Endothelial cell of umbilical vein (primary cell): ENCODE results near the gene TMEM174. TPM values are rescaled to one million over a fixed set of nuclear protein-coding genes. Genes with fewer than 3 reads are reported as not detected.
A peak's percentile ranks its signal among the peaks of the same experiment; 100 is the strongest.

ENCODE experiments used
- BruUV-seq: library from RNA; stranded (reverse); fragments of 400-500 nt; replicated peaks from 2 replicates; lab custom pipeline; 2021; lab: Mats Ljungman, UMichigan
- CTCF ChIA-PET: fragments of 300-600, 350-600 bp; sonication (Branson Sonifier 250); formaldehyde crosslinking; loops from one replicate; lab custom pipeline; 2021; ENCODE audit warnings: antibody characterized with exemption, inconsistent platforms; lab: Charles Lee
- POLR2A ChIA-PET: fragments of 300-600, 350-600 bp; sonication (Branson Sonifier 250); formaldehyde crosslinking; loops from one replicate; lab custom pipeline; 2021; ENCODE audit warnings: antibody characterized with exemption, inconsistent platforms; lab: Charles Lee
- DNase-seq: peaks from one replicate; pipeline ENCODE4 v3.0.0-alpha.2; 2011; ENCODE audit warnings: low read depth, low spot score
- FAIRE-seq: peaks from 2 replicates; lab custom pipeline; 2011; peaks lifted over from hg19 to GRCh38; lab: Jason Lieb, UNC
- H2AFZ ChIP-seq: 2 replicates; pipeline ENCODE4 v1.6.0; 2012; ENCODE audit warnings: low read depth, low read length, control low read depth, inconsistent platforms
- H3K27ac ChIP-seq: 2 replicates; pipeline ENCODE4 v1.5.1; 2011; ENCODE audit warnings: low read depth, mild to moderate bottlenecking, control low read depth, low read length, moderate library complexity; ENCODE audit not compliant: insufficient read depth
- H3K27me3 ChIP-seq, 2 experiments: 2 replicates each; pipeline versions ENCODE4 v1.6.0 to v1.6.1; 2011; ENCODE audit warnings: low read length in 2 of 2, mixed read lengths in 1 of 2; ENCODE audit not compliant: control insufficient read depth in 2 of 2, insufficient read depth in 2 of 2
- H3K36me3 ChIP-seq, 2 experiments: 2 replicates in 1 of 2; 3 replicates in 1 of 2; pipeline ENCODE4 v1.5.1; 2011; ENCODE audit warnings: low read length in 2 of 2, mild to moderate bottlenecking in 1 of 2, moderate library complexity in 1 of 2; ENCODE audit not compliant: control insufficient read depth in 2 of 2, insufficient read depth in 2 of 2; ENCODE audit errors: extremely low read depth in 1 of 2
- H3K4me1 ChIP-seq: 3 replicates; pipeline ENCODE4 v1.5.1; 2011; ENCODE audit warnings: mild to moderate bottlenecking, low read length; ENCODE audit not compliant: control insufficient read depth, insufficient read depth; ENCODE audit errors: extremely low read depth
- H3K4me2 ChIP-seq: 2 replicates; pipeline ENCODE4 v1.6.1; 2011; ENCODE audit warnings: low read length, control low read depth, mixed read lengths; ENCODE audit not compliant: insufficient read depth
- H3K4me3 ChIP-seq, 3 experiments: fragments of 200-600 bp in 1 of 3; sonication (generic), shearing (Covaris generic) in 1 of 3; replicated peaks in 1 of 3; 2 replicates each; pipeline ENCODE4 v1.5.1; 2011 to 2016; ENCODE audit warnings: control low read depth in 3 of 3, low read length in 3 of 3, mild to moderate bottlenecking in 2 of 3, inconsistent platforms in 1 of 3, low read depth in 1 of 3, moderate library complexity in 1 of 3; ENCODE audit not compliant: insufficient read depth in 1 of 3
- H3K79me2 ChIP-seq: 2 replicates; pipeline ENCODE4 v1.6.0; 2012; ENCODE audit warnings: low read length, inconsistent platforms; ENCODE audit not compliant: control insufficient read depth, insufficient read depth
- H3K9ac ChIP-seq: replicated peaks from 2 replicates; pipeline ENCODE3; 2011; ENCODE audit warnings: low read length, control low read depth; ENCODE audit not compliant: insufficient read depth; ENCODE audit errors: extremely low read depth
- H3K9me1 ChIP-seq: replicated peaks from 3 replicates; pipeline ENCODE4 v1.6.0; 2011; ENCODE audit warnings: mild to moderate bottlenecking, low read length; ENCODE audit not compliant: control insufficient read depth, insufficient read depth; ENCODE audit errors: extremely low read depth
- H3K9me3 ChIP-seq: replicated peaks from 2 replicates; pipeline ENCODE4 v1.5.1; 2012; ENCODE audit warnings: low read length, inconsistent platforms; ENCODE audit not compliant: control insufficient read depth, insufficient read depth
- H4K20me1 ChIP-seq: replicated peaks from 2 replicates; pipeline ENCODE3; 2011; ENCODE audit warnings: mild to moderate bottlenecking, low read length; ENCODE audit not compliant: control insufficient read depth, insufficient read depth; ENCODE audit errors: extremely low read depth
- CTCF ChIP-seq, 2 donors: IDR thresholded peaks; 1 replicate in 1 of 2; 2 replicates in 1 of 2; pipeline ENCODE4 v1.5.1; 2011; ENCODE audit warnings: low read length in 2 of 2, mild to moderate bottlenecking in 2 of 2, moderate library complexity in 2 of 2, control low read depth in 1 of 2, inconsistent platforms in 1 of 2, low read depth in 1 of 2; ENCODE audit not compliant: insufficient read depth in 1 of 2; ENCODE audit errors: extremely low read depth in 1 of 2
- EZH2 ChIP-seq: IDR thresholded peaks from 2 replicates; pipeline ENCODE4 v1.6.1; 2012; ENCODE audit warnings: borderline replicate concordance, low read depth, mild to moderate bottlenecking, moderate library complexity, low read length, inconsistent platforms; ENCODE audit not compliant: severe bottlenecking
- FOS ChIP-seq: IDR thresholded peaks from 2 replicates; pipeline ENCODE4 v1.6.1; 2011; ENCODE audit warnings: mild to moderate bottlenecking, low read length, moderate library complexity, borderline replicate concordance; ENCODE audit not compliant: insufficient read depth
- GATA2 ChIP-seq: IDR thresholded peaks from 2 replicates; pipeline ENCODE4 v1.7.0; 2011; ENCODE audit warnings: low read depth, mild to moderate bottlenecking, moderate library complexity, mixed read lengths, low read length; ENCODE audit not compliant: insufficient read length, insufficient read depth
- JUN ChIP-seq: IDR thresholded peaks from 2 replicates; pipeline ENCODE4 v1.6.1; 2011; ENCODE audit warnings: borderline replicate concordance, low read depth; ENCODE audit not compliant: insufficient read length, insufficient read depth
- MAX ChIP-seq: IDR thresholded peaks from 2 replicates; pipeline ENCODE4 v1.6.1; 2011; ENCODE audit not compliant: insufficient read depth, insufficient read length
- MYC ChIP-seq: IDR thresholded peaks from one replicate; pipeline ENCODE4 v1.6.1; 2011; ENCODE audit warnings: mild to moderate bottlenecking, low read depth, low read length
- POLR2A ChIP-seq: IDR thresholded peaks from 2 replicates; pipeline ENCODE4 v1.6.1; 2012; ENCODE audit warnings: low read depth, mild to moderate bottlenecking, control low read depth, low read length
- POLR2AphosphoS5 ChIP-seq: IDR thresholded peaks from 2 replicates; pipeline ENCODE4 v1.6.1; 2012; ENCODE audit warnings: low read depth, mild to moderate bottlenecking, control low read depth, low read length, moderate library complexity; ENCODE audit not compliant: insufficient read depth
- dilution Hi-C: fragments of 300-500 bp; cut with MboI; formaldehyde crosslinking; loops from one replicate; pipeline ENCODE4 v1.15.0; 2019; ENCODE audit warnings: low sequenced_read_pairs; ENCODE audit not compliant: extremely low pct_ligation_motif_present
- intact Hi-C: fragments of 100-400 bp; cut with micrococcal nuclease; formaldehyde crosslinking; loops from one replicate; pipeline ENCODE4 v1.10.0; 2022
- polyA plus RNA-seq, 4 experiments: library from polyadenylated mRNA; depleted of rRNA in 3 of 4; stranded (reverse) in 3 of 4; unstranded in 1 of 4; fragments of >200 nt; gene quantifications; 2 replicates each; pipeline versions ENCODE4 v1.2.1 to v1.2.3, GENCODE V29; 2011 to 2012; ENCODE audit warnings: missing spikeins in 1 of 4
- total RNA-seq: library from RNA; stranded (reverse); gene quantifications from 2 replicates; pipeline ENCODE4 v1.2.3, GENCODE V29; 2021

The TMEM174 gene
- total and polyA plus RNA-seq, 2 donors (not counting 3 experiments of a cell fraction or from before 2014, with no cell fraction given): not detected

- Histone ChIP-seq H3K4me2 (no peak overlapping the region), H2AFZ (no peak overlapping the region), H4K20me1 (no peaks in the 10 kb centered on the region), H3K27me3 (peaks cover 0 to 1% of the 10 kb centered on the region in 2 experiments), H3K9me3 (no peaks in the 10 kb centered on the region), H3K4me1 (no peaks in the 10 kb centered on the region), H3K9me1 (no peaks in the 10 kb centered on the region), H3K9ac (no peak overlapping the region), H3K79me2 (no peaks in the 10 kb centered on the region), H3K4me3 (no peak overlapping the region), H3K36me3 (no peaks in the 10 kb centered on the region), H3K27ac (no peak overlapping the region)
- POLR2A ChIA-PET: no interaction called here
- FAIRE-seq (no peak), DNase-seq (peak; percentile 16)
- BruUV-seq: no TSS peak
- dilution Hi-C loops (no loop called here), intact Hi-C loops (loop anchor here (1.0 kb wide), 2 partner anchors 35 to 67 kb away; no protein-coding TSS in a partner anchor)
- no peak for TF ChIP-seq POLR2AphosphoS5
- TF ChIP-seq MAX: no peak
- peak; percentile 27 to 33 for TF ChIP-seq CTCF (IDR thresholded peaks at IDR 0.05; ENCODE audit: extremely low read depth in 1 of 2, insufficient read depth in 1 of 2, low read depth in 1 of 2, low read length in 2 of 2)
- CTCF ChIA-PET: interaction anchor here (1.0 to 4.3 kb wide), 6 partner anchors 8 to 74 kb away, joined by 3 to 28 read pairs (median 8); no protein-coding TSS in a partner anchor
Observed at GRCh38 chr5:73135429-73136054, 37.5 kb upstream of the TMEM174 start.

GRCh38 chr5:73136055-73136562, 36.9 kb upstream of the TMEM174 start:
- DNase-seq (no peak), FAIRE-seq (no peak)
- no peaks in the 10 kb centered on the region for H3K9me1 ChIP-seq
- TF ChIP-seq MYC (no peak), POLR2A (no peak), FOS (no peak), JUN (no peak), MAX (no peak), GATA2 (no peak), CTCF (IDR thresholded peaks at IDR 0.05; ENCODE audit: extremely low read depth in 1 of 2, insufficient read depth in 1 of 2, low read depth in 1 of 2, low read length in 2 of 2) (no peak), EZH2 (no peak), POLR2AphosphoS5 (no peak)
- H3K27ac ChIP-seq: no peak overlapping the region
- H3K27me3 ChIP-seq: peaks cover 1 to 2% of the 10 kb centered on the region in 2 experiments
- H3K36me3 ChIP-seq: no peaks in the 10 kb centered on the region
- H3K9me3 ChIP-seq: no peaks in the 10 kb centered on the region
- no peak overlapping the region for H3K4me2 ChIP-seq
- H3K4me3 ChIP-seq: no peak overlapping the region
- dilution Hi-C loops (no loop called here), intact Hi-C loops (no loop called here)
- ChIA-PET POLR2A (no interaction called here), CTCF (interaction anchor here (1.1 to 4.3 kb wide), 4 partner anchors 9 to 74 kb away, joined by 3 to 28 read pairs (median 8); no protein-coding TSS in a partner anchor)
- no peak overlapping the region for H2AFZ ChIP-seq
- no peaks in the 10 kb centered on the region for H4K20me1 ChIP-seq
- BruUV-seq: no TSS peak
- H3K9ac ChIP-seq: no peak overlapping the region
- H3K79me2 ChIP-seq: no peaks in the 10 kb centered on the region
- H3K4me1 ChIP-seq: no peaks in the 10 kb centered on the region
